ENCODE results near the gene GPD2. TPM values are rescaled to one million over a fixed set of nuclear protein-coding genes. Genes with fewer than 3 reads are reported as not detected.

Gene GPD2
- total RNA-seq, 8 experiments from 2014 or later = 2.1 to 69.3 (median 6.9) TPM

DNA sequence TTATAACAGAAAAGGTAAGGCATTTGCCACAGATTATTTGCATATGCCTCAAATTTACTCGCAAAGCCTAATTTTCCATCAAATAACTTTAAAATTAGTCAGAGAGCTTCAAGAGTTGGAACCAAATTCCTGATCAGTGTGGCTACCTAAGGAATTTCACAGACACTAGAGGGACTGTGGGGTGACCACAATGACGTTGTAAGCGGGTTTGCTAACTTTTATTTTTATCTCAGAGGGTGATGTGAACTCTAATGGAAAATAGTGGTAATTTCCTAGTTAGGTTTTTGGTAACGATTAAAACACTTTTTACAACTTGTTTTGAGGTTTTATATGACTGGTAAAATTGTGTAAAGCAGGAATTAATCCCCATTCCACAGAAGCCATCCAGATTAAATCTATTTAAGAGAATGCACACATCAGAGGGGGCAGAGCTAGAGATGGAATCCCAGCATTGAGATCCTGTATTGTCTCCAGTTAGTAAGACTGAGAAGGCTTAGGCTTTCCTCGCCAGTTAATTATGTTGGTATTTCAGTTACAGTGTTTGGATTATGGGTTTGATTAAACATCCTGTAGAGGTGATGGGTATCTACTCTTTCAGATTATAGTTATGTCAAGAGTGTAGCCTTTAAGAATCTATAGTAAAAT is 129.0 kb downstream of the GPD2 start:
- ATAC-seq (replicated peaks in 6 of 8) = no peak
- Histone ChIP-seq H3K27ac (no peak overlapping the region), H3K4me1 (replicated peaks in 1 of 2) (peaks cover 0 to 2% of the 10 kb centered on the region in 2 donors), H3K4me3 (no peak overlapping the region)
- WGBS, 10 experiments = 0 to 100% (median 86%) methylated on average over 1 to 5 of the region's 5 CpGs
- in situ Hi-C loops (cut with MboI; ENCODE audit: low pct_unique_long_range_greater_than_20kb in 2 of 9, low sequenced_read_pairs in 9 of 9, unreplicated experiment in 9 of 9) = no loop called here

DNA sequence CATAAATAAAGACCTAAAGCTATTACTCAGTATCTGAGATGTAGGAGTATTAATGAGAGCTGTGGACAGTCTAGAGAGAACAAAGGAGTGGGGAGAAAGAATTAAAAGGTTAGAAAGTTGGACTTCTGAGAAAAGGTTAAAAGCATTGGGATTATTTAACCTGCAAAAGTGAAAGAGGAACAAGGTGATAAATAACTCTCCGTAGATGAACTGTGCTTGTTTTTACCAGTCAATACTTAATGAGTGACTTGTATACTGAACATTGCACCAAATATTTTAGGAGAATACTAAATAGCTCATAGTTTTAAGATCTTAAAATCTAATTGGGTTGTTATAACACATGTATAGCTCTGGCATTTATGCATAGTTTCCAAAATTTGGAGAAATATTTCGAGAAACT is 137.5 kb downstream of the GPD2 start:
- no peak for ATAC-seq (replicated peaks in 6 of 8)
- in situ Hi-C loops (cut with MboI; ENCODE audit: low pct_unique_long_range_greater_than_20kb in 2 of 9, low sequenced_read_pairs in 9 of 9, unreplicated experiment in 9 of 9) = no loop called here
- H3K27ac ChIP-seq = no peak overlapping the region
- 81 to 100% (median 94%) methylated on average over 1 to 2 of the region's 2 CpGs for WGBS, 10 experiments
- no peak overlapping the region for H3K4me3 ChIP-seq
- no peaks in the 10 kb centered on the region for H3K4me1 ChIP-seq (replicated peaks in 1 of 2)

DNA sequence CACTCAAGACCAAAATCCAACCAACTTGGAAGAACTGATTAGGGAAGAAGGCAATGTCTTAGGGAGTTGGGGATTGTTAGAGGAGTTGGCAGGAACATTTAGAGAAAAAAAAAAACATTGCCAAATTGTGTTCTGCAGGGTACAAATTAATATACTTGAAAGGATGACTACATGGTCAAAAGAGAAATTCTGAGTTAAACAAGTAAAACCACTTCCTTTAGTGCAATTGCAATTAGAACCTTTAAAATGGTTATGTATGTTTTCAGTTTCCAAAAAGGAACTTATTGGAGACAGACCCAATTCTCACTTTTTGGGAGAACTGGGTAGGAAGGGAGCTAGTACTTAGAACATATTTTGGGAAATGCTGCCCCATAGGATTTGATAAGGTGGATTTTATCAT is 137.9 kb downstream of the GPD2 start:
- in situ Hi-C loops (cut with MboI; ENCODE audit: low pct_unique_long_range_greater_than_20kb in 2 of 9, low sequenced_read_pairs in 9 of 9, unreplicated experiment in 9 of 9) = no loop called here
- ATAC-seq (replicated peaks in 6 of 8) = no peak
- H3K4me1 ChIP-seq (replicated peaks in 1 of 2) = no peaks in the 10 kb centered on the region
- no peak overlapping the region for H3K27ac ChIP-seq
- no peak overlapping the region for H3K4me3 ChIP-seq

DNA sequence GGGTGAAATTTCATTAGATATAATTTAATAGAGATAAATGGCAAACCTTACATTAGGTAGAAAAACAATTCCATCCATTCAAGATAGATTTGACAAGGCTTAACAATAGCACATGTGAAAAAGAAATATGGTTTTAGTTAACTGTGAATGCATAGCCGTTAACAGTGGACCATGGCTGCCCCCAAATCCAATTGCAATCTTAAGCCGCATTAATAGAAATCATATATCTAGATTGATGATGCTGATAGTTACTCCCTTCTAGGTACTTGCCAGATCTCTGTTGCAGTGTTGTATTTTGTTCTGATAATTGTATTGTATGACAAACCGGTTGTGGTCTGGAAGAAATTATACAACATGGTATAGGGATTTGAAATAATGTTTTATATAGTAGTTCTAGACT is 139.8 kb downstream of the GPD2 start:
- H3K4me3 ChIP-seq = no peak overlapping the region
- ATAC-seq (replicated peaks in 6 of 8) = no peak
- H3K27ac ChIP-seq = no peak overlapping the region
- in situ Hi-C loops (cut with MboI; ENCODE audit: low pct_unique_long_range_greater_than_20kb in 2 of 9, low sequenced_read_pairs in 9 of 9, unreplicated experiment in 9 of 9) = loop anchor here in 4 of 9 experiments (25.0 kb wide), 3 partner anchors 239 to 1189 kb away; partner anchors contain the start of gene NR4A2 (in 4 of the 4)
- no peaks in the 10 kb centered on the region for H3K4me1 ChIP-seq (replicated peaks in 1 of 2)
- 39 to 100% (median 73%) methylated on average over 1 to 3 of the region's 3 CpGs for WGBS, 10 experiments

DNA sequence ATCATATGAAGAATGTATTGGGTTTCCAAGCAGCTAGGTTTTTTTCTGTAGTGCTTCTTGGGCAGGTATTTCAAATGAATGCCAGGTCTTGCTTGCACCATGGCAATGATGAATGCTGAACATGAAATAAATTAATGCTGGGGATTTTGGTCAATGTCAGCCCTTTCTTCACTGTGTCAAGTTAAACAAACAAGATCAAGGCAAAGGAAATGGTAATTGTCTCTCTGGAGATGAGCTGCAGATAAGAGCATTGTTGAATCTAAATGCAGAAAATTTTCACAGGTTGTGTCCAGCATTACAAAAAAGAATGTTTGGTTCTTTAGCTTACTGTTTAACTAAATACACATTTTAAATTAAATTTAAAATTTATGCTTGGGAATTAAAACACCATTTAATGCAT is 144.3 kb downstream of the GPD2 start:
- H3K27ac ChIP-seq = no peak overlapping the region
- in situ Hi-C loops (cut with MboI; ENCODE audit: low pct_unique_long_range_greater_than_20kb in 2 of 9, low sequenced_read_pairs in 9 of 9, unreplicated experiment in 9 of 9) = loop anchor here in 4 of 9 experiments (25.0 kb wide), 3 partner anchors 243 to 1193 kb away; partner anchors contain the start of gene NR4A2 (in 4 of the 4)
- peak in 1 of 8 experiments; percentile 24 for ATAC-seq (replicated peaks in 6 of 8)
- H3K4me3 ChIP-seq = no peak overlapping the region
- H3K4me1 ChIP-seq (replicated peaks in 1 of 2) = no peaks in the 10 kb centered on the region

DNA sequence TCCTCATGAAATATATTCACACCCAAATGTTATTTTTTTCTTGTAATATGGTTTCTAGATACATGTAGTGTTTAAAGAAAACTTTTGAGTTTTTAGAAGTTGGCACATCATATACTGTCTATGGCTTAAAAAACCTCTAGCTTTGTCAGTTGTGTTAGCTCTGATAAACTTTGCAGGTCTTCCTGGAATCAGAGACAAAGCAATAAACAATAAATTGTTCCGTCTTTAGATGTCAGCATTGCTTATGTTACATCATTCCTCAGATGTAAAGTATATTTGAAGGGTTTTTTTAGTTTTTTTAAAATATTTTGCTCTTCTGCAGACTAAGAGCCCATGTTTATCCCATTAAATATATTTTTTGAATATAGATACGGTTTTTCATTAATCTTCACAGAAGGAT is 145.1 kb downstream of the GPD2 start:
- in situ Hi-C loops (cut with MboI; ENCODE audit: low pct_unique_long_range_greater_than_20kb in 2 of 9, low sequenced_read_pairs in 9 of 9, unreplicated experiment in 9 of 9) = loop anchor here in 4 of 9 experiments (25.0 kb wide), 3 partner anchors 244 to 1194 kb away; partner anchors contain the start of gene NR4A2 (in 4 of the 4)
- ATAC-seq (replicated peaks in 6 of 8) = no peak
- no peaks in the 10 kb centered on the region for H3K4me1 ChIP-seq (replicated peaks in 1 of 2)
- 80 to 100% (median 100%) methylated on average over 1 to 2 of the region's 2 CpGs; no CpG with 5 or more reads in 1 of the 10 experiments for WGBS, 10 experiments
- no peak overlapping the region for H3K4me3 ChIP-seq
- no peak overlapping the region for H3K27ac ChIP-seq

DNA sequence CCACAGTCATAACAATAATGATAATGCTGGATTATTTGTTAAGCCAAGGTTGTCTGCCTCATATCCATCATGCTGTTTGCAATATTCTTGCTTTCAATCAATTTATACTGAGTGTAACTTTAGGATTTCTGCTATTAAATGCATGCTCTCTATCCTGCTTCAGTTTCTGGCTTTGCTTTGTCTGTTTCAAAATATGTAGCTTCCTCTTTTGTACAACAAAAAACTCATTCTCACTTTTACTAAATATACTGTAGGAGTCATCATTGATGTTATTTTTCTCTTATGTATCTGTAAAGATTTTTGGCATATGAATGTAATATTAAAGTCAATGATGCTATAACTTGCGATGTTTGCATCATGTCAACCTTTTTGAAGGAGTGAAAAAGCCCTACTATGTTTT is 149.3 kb downstream of the GPD2 start:
- in situ Hi-C loops (cut with MboI; ENCODE audit: low pct_unique_long_range_greater_than_20kb in 2 of 9, low sequenced_read_pairs in 9 of 9, unreplicated experiment in 9 of 9) = loop anchor here in 4 of 9 experiments (25.0 kb wide), 3 partner anchors 248 to 1198 kb away; partner anchors contain the start of gene NR4A2 (in 4 of the 4)
- WGBS, 10 experiments = 90 to 100% (median 100%) methylated on average over 1 of the region's 1 CpG; no CpG with 5 or more reads in 1 of the 10 experiments
- no peak overlapping the region for H3K4me3 ChIP-seq
- peaks cover 0 to 7% of the 10 kb centered on the region in 2 donors for H3K4me1 ChIP-seq (replicated peaks in 1 of 2)
- ATAC-seq (replicated peaks in 6 of 8) = no peak
- no peak overlapping the region for H3K27ac ChIP-seq

DNA sequence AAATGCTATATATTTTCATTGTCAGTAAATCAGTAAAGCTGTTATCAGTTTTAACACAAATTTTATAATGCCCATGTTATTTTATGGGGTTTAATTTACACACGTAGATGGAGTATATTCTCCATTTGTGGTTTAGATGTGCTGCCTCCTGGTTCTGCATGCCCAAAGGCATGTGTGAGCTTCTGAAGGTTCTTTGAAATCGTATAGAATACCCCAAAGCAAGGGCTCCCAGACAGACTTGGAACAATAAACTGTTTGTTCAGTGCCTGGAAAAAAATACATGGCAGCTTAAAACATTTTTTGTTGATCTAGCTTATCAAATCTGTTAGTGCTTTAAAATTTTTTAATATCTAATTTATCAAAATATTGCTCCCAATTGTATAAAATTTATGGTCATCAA is 150.4 kb downstream of the GPD2 start:
- WGBS, 10 experiments = 17 to 100% (median 94%) methylated on average over 1 to 2 of the region's 2 CpGs; no CpG with 5 or more reads in 2 of the 10 experiments
- H3K4me3 ChIP-seq = no peak overlapping the region
- H3K4me1 ChIP-seq (replicated peaks in 1 of 2) = peaks cover 0 to 10% of the 10 kb centered on the region in 2 donors
- no peak for ATAC-seq (replicated peaks in 6 of 8)
- no peak overlapping the region for H3K27ac ChIP-seq
- in situ Hi-C loops (cut with MboI; ENCODE audit: low pct_unique_long_range_greater_than_20kb in 2 of 9, low sequenced_read_pairs in 9 of 9, unreplicated experiment in 9 of 9) = loop anchor here in 4 of 9 experiments (25.0 kb wide), 3 partner anchors 249 to 1199 kb away; partner anchors contain the start of gene NR4A2 (in 4 of the 4)

DNA sequence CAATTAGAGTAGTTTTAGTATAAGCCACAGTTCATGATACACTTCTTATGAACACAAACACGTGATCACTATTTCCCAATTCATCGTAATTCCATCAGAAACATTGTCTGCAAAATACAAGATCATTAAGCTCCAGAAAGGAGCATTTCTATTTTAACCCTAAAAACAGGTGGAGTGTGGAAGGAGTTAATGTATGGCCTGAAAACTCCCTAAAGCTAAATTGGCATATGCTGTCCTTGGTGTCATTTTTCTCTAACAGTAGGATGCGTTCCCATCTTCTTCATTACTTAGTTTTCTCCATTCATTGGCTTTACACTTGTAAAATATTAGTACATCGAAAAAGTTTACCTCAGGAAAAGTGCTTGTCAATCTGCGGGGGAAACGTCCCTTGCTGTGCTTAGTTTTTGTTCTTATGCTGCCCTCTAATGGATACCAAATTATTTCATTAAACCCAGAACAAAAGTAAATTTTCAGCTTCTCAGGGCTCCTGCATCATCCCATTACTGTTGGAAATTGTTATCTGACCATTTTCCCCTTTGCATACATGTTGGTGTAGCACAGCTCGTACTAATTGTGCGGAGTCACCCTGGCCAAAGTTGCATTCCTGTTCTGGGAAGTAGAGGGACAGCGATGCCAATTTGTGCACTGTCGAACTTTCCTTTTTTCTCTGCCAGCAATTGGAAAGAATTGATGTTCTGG is 153.4 kb downstream of the GPD2 start:
- in situ Hi-C loops (cut with MboI; ENCODE audit: low pct_unique_long_range_greater_than_20kb in 2 of 9, low sequenced_read_pairs in 9 of 9, unreplicated experiment in 9 of 9) = loop anchor here in 4 of 9 experiments (10.0 to 25.0 kb wide), 4 partner anchors 252 to 1202 kb away; partner anchors contain the start of gene NR4A2 (in 4 of the 4)
- peak in 5 of 8 experiments; percentile 30 to 82 (median 73) for ATAC-seq (replicated peaks in 6 of 8)
- Histone ChIP-seq H3K4me3 (no peak overlapping the region), H3K4me1 (replicated peaks in 1 of 2) (peaks cover 3 to 15% of the 10 kb centered on the region in 2 donors), H3K27ac (no peak overlapping the region)
- 2 to 57% (median 34%) methylated on average over 3 to 10 of the region's 10 CpGs for WGBS, 10 experiments

DNA sequence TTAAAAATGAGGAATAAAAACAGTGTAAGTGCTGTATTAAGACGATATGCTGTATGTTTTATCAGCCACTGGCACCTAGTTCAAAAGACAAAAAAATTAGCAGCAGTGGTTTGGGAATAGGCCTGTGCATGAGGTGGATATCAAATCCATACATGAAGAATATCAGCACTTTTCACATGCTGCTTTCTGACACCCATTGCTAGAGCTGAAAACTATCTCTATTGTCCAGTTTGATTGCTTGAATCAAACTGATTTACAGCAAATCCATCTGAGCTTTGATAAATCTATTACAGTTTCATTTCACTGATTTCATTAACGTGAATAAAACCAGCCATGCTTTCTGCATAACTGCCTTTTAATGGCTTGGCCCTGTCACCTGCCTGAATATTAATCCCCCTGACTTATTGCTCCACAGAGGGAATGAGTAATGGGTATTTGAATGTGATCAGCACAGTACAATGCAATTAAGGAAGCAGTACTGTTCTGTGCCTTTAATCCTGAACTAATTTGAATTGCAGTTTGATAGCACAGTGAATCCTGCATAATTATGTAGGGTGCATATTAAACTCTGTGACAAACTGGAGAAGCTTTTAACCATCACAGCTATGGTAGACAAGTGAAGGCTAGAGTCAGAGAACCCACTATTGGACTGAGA is 154.0 kb downstream of the GPD2 start:
- peaks cover 3 to 15% of the 10 kb centered on the region in 2 donors for H3K4me1 ChIP-seq (replicated peaks in 1 of 2)
- WGBS, 10 experiments = 0 to 46% (median 19%) methylated on average over 1 to 2 of the region's 2 CpGs; no CpG with 5 or more reads in 3 of the 10 experiments
- H3K4me3 ChIP-seq = no peak overlapping the region
- ATAC-seq (replicated peaks in 6 of 8) = peak; percentile 52 to 89 (median 76)
- in situ Hi-C loops (cut with MboI; ENCODE audit: low pct_unique_long_range_greater_than_20kb in 2 of 9, low sequenced_read_pairs in 9 of 9, unreplicated experiment in 9 of 9) = loop anchor here in 4 of 9 experiments (10.0 to 25.0 kb wide), 4 partner anchors 253 to 1203 kb away; partner anchors contain the start of gene NR4A2 (in 4 of the 4)
- no peak overlapping the region for H3K27ac ChIP-seq

DNA sequence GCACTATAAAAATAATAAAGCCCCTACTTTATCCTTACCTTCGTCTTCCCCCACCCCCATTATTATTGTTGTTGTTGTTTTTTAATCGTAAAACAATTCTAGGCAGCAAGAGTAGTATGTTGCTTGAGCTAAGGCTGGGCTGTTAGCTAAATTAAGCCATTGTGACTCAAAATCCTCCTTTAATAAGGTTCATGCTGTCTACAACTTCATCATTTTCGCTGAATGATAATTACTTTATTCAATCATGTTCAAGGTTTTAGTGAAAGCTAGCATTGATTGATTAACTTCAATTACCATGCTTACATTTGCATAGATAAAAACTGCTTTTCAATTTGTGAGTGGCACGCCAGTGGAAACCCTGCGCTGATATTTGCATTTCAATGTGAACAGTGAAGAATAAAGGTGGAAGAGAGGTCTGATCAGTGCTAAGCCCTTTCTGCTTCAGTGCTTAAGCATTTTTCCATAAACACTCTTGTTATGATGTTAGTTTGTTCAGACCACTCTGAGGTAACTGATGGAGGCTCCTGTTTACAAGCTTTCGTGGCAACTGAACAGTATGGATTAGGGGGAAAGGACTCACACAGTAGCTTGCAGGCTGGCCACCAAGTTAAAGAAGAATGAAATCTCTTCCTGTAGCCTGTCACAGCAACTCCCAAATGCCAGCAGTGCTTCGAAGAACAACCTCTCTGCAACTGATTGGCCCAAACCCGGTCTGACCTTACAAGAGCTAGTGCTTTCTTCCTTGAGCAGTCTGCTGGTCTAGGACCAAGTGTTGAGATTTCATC is 156.8 kb downstream of the GPD2 start:
- Histone ChIP-seq H3K4me1 (replicated peaks in 1 of 2) (peaks cover 3 to 15% of the 10 kb centered on the region in 2 donors), H3K27ac (no peak overlapping the region), H3K4me3 (no peak overlapping the region)
- peak in 5 of 8 experiments; percentile 33 to 83 (median 74) for ATAC-seq (replicated peaks in 6 of 8)
- in situ Hi-C loops (cut with MboI; ENCODE audit: low pct_unique_long_range_greater_than_20kb in 2 of 9, low sequenced_read_pairs in 9 of 9, unreplicated experiment in 9 of 9) = loop anchor here in 4 of 9 experiments (10.0 to 25.0 kb wide), 4 partner anchors 256 to 1206 kb away; partner anchors contain the start of gene NR4A2 (in 4 of the 4)
- WGBS, 10 experiments = 9 to 97% (median 38%) methylated on average over 2 to 7 of the region's 8 CpGs

DNA sequence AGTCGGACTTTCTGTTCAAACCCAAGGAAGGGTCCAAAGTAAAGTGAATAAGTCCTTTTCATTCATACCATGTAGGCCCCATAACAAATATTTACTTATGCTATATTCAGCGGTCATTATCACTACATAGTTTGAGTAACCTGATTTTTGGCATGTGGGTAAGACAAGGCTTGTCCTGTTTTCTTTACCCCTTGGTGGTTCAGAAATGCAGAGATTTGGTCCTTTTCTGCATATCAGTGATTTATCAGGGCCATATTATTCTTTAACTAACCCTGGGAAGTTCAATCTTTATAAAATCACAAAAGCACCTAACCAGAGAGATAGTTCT is 157.4 kb downstream of the GPD2 start:
- no peak overlapping the region for H3K27ac ChIP-seq
- peaks cover 3 to 15% of the 10 kb centered on the region in 2 donors for H3K4me1 ChIP-seq (replicated peaks in 1 of 2)
- no peak for ATAC-seq (replicated peaks in 6 of 8)
- 43 to 100% (median 79%) methylated on average over 1 to 2 of the region's 2 CpGs; no CpG with 5 or more reads in 4 of the 10 experiments for WGBS, 10 experiments
- H3K4me3 ChIP-seq = no peak overlapping the region
- in situ Hi-C loops (cut with MboI; ENCODE audit: low pct_unique_long_range_greater_than_20kb in 2 of 9, low sequenced_read_pairs in 9 of 9, unreplicated experiment in 9 of 9) = loop anchor here in 4 of 9 experiments (10.0 to 25.0 kb wide), 4 partner anchors 256 to 1206 kb away; partner anchors contain the start of gene NR4A2 (in 4 of the 4)

All from motor neuron (in vitro differentiated cells).